ENCODE data around the gene YEATS2. TPM values are rescaled to one million over a fixed set of nuclear protein-coding genes. Genes with fewer than 3 reads are reported as not detected.

Gene YEATS2
- polyA plus RNA-seq, 1 donor from 2014 or later, result 46.2 TPM

DNA sequence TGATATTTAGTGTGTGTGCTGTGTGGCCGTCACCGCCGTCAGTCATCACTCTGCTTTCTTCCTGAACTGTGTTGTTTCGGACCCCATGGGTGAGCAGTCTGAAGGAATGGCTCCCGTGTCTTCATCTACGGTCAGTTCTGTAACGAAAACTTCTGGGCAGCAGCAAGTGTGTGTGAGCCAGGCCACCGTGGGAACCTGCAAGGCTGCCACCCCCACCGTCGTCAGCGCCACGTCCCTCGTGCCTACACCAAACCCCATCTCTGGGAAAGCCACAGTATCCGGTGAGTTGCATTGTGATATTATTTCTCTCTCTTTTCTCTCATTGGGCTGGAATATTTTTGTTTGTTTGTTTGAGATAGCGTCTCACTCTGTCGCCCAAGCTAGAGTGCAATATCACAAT is 93.1 kb downstream of the YEATS2 start:
- peaks cover 17% of the 10 kb centered on the region for H3K36me3 ChIP-seq (ENCODE audit: insufficient read depth, low read length)
- no peaks in the 10 kb centered on the region for H3K9me2 ChIP-seq (ENCODE audit: insufficient read depth, low read length)
- no peaks in the 10 kb centered on the region for H3K27me3 ChIP-seq (ENCODE audit: insufficient read depth, low read depth, low read length)
- no peak overlapping the region for H3K4me2 ChIP-seq (ENCODE audit: low read length)
- TF ChIP-seq TAF1 (IDR thresholded peaks at IDR 0.05; ENCODE audit: low read depth) (no peak), RAD21 (conservative IDR thresholded peaks at IDR 0.05) (no peak), EP300 (conservative IDR thresholded peaks at IDR 0.05; ENCODE audit: poor library complexity, severe bottlenecking) (no peak), POLR2AphosphoS5 (IDR thresholded peaks at IDR 0.05) (no peak), EZH2 (IDR thresholded peaks at IDR 0.05; ENCODE audit: borderline replicate concordance, insufficient read depth, low read length, poor library complexity, severe bottlenecking) (no peak), MXI1 (conservative IDR thresholded peaks at IDR 0.05; ENCODE audit: poor library complexity, severe bottlenecking) (no peak), SMC3 (conservative IDR thresholded peaks at IDR 0.05; ENCODE audit: poor library complexity) (no peak)
- TF ChIP-seq, protein P1, sequence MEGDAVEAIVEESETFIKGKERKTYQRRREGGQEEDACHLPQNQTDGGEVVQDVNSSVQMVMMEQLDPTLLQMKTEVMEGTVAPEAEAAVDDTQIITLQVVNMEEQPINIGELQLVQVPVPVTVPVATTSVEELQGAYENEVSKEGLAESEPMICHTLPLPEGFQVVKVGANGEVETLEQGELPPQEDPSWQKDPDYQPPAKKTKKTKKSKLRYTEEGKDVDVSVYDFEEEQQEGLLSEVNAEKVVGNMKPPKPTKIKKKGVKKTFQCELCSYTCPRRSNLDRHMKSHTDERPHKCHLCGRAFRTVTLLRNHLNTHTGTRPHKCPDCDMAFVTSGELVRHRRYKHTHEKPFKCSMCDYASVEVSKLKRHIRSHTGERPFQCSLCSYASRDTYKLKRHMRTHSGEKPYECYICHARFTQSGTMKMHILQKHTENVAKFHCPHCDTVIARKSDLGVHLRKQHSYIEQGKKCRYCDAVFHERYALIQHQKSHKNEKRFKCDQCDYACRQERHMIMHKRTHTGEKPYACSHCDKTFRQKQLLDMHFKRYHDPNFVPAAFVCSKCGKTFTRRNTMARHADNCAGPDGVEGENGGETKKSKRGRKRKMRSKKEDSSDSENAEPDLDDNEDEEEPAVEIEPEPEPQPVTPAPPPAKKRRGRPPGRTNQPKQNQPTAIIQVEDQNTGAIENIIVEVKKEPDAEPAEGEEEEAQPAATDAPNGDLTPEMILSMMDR (IDR thresholded peaks at IDR 0.05; ENCODE audit: poor library complexity, severe bottlenecking), result no peak
- TF ChIP-seq, protein P2, sequence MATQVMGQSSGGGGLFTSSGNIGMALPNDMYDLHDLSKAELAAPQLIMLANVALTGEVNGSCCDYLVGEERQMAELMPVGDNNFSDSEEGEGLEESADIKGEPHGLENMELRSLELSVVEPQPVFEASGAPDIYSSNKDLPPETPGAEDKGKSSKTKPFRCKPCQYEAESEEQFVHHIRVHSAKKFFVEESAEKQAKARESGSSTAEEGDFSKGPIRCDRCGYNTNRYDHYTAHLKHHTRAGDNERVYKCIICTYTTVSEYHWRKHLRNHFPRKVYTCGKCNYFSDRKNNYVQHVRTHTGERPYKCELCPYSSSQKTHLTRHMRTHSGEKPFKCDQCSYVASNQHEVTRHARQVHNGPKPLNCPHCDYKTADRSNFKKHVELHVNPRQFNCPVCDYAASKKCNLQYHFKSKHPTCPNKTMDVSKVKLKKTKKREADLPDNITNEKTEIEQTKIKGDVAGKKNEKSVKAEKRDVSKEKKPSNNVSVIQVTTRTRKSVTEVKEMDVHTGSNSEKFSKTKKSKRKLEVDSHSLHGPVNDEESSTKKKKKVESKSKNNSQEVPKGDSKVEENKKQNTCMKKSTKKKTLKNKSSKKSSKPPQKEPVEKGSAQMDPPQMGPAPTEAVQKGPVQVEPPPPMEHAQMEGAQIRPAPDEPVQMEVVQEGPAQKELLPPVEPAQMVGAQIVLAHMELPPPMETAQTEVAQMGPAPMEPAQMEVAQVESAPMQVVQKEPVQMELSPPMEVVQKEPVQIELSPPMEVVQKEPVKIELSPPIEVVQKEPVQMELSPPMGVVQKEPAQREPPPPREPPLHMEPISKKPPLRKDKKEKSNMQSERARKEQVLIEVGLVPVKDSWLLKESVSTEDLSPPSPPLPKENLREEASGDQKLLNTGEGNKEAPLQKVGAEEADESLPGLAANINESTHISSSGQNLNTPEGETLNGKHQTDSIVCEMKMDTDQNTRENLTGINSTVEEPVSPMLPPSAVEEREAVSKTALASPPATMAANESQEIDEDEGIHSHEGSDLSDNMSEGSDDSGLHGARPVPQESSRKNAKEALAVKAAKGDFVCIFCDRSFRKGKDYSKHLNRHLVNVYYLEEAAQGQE (IDR thresholded peaks at IDR 0.05; ENCODE audit: borderline replicate concordance), result no peak
- no peak overlapping the region for H2AFZ ChIP-seq (ENCODE audit: low read depth, low read length)
- no peak overlapping the region for H3K27ac ChIP-seq (ENCODE audit: low read length)
- H3K4me3 ChIP-seq (ENCODE audit: low read length), result no peak overlapping the region
- no peaks in the 10 kb centered on the region for H3K9me3 ChIP-seq (ENCODE audit: low read length)
- no peaks in the 10 kb centered on the region for H3F3A ChIP-seq (ENCODE audit: insufficient read depth, low read length, poor library complexity, severe bottlenecking)
- no peaks in the 10 kb centered on the region for H4K20me1 ChIP-seq (ENCODE audit: insufficient read depth)
- no peaks in the 10 kb centered on the region for H3K79me2 ChIP-seq (replicated peaks; ENCODE audit: insufficient read depth, low read length)
- no peak overlapping the region for H3K9ac ChIP-seq (ENCODE audit: low read length)

DNA sequence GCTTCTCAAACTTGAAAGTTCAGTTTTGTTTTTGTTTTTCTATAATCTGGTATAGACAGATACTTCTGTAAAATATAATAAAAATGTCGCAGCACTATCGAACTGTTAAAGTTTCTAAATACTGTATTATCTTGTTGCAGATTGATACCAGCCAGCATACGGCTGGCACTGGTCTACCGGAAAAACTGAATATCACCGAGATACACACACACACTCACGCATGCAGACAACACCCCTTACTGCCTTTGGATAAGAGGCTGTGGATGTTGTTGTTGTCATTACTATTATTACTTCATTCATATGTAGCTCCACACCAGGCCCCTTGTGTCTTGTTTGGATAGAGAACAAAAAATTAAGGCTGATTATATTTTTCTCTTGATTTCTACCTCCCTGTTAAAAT is 95.4 kb downstream of the YEATS2 start:
- Histone ChIP-seq H3K27me3 (ENCODE audit: insufficient read depth, low read depth, low read length) (no peaks in the 10 kb centered on the region), H3K9me2 (ENCODE audit: insufficient read depth, low read length) (no peaks in the 10 kb centered on the region), H3K36me3 (ENCODE audit: insufficient read depth, low read length) (peaks cover 10% of the 10 kb centered on the region), H3F3A (ENCODE audit: insufficient read depth, low read length, poor library complexity, severe bottlenecking) (no peaks in the 10 kb centered on the region), H3K9ac (ENCODE audit: low read length) (no peak overlapping the region), H3K4me2 (ENCODE audit: low read length) (no peak overlapping the region), H3K27ac (ENCODE audit: low read length) (no peak overlapping the region), H3K9me3 (ENCODE audit: low read length) (no peaks in the 10 kb centered on the region), H4K20me1 (ENCODE audit: insufficient read depth) (no peaks in the 10 kb centered on the region), H2AFZ (ENCODE audit: low read depth, low read length) (no peak overlapping the region), H3K79me2 (replicated peaks; ENCODE audit: insufficient read depth, low read length) (no peaks in the 10 kb centered on the region), H3K4me3 (ENCODE audit: low read length) (no peak overlapping the region)
- TF ChIP-seq, protein P1 (IDR thresholded peaks at IDR 0.05; ENCODE audit: poor library complexity, severe bottlenecking), result no peak
- no peak for TF ChIP-seq RAD21 (conservative IDR thresholded peaks at IDR 0.05)
- no peak for TF ChIP-seq EZH2 (IDR thresholded peaks at IDR 0.05; ENCODE audit: borderline replicate concordance, insufficient read depth, low read length, poor library complexity, severe bottlenecking)
- no peak for TF ChIP-seq TAF1 (IDR thresholded peaks at IDR 0.05; ENCODE audit: low read depth)
- no peak for TF ChIP-seq POLR2AphosphoS5 (IDR thresholded peaks at IDR 0.05)
- no peak for TF ChIP-seq EP300 (conservative IDR thresholded peaks at IDR 0.05; ENCODE audit: poor library complexity, severe bottlenecking)
- no peak for TF ChIP-seq MXI1 (conservative IDR thresholded peaks at IDR 0.05; ENCODE audit: poor library complexity, severe bottlenecking)
- TF ChIP-seq, protein P2 (IDR thresholded peaks at IDR 0.05; ENCODE audit: borderline replicate concordance), result no peak
- TF ChIP-seq SMC3 (conservative IDR thresholded peaks at IDR 0.05; ENCODE audit: poor library complexity), result no peak
